ENCODE results near the gene TUSC2. TPM values are rescaled to one million over a fixed set of nuclear protein-coding genes. Genes with fewer than 3 reads are reported as not detected.

Gene TUSC2
- total RNA-seq, 1 donor from 2014 or later = 16.7 TPM

GRCh38 chr3:50355829-50356552 is 28.0 kb upstream of the TUSC2 start:
- no peak for FAIRE-seq
- DNase-seq (ENCODE audit: low spot score in 2 of 2) = no peak

GRCh38 chr3:50354850-50355249 is 26.8 kb upstream of the TUSC2 start:
- FAIRE-seq (no peak), DNase-seq (ENCODE audit: low spot score in 2 of 2) (no peak)

GRCh38 chr3:50354186-50354764 is 26.3 kb upstream of the TUSC2 start:
- FAIRE-seq (no peak), DNase-seq (ENCODE audit: low spot score in 2 of 2) (no peak)

- no peak for FAIRE-seq
- DNase-seq (ENCODE audit: low spot score in 2 of 2) = no peak
These were observed 25.4 kb upstream of the TUSC2 start for GRCh38 chr3:50353245-50354004.

- DNase-seq (ENCODE audit: low spot score in 2 of 2) (no peak), FAIRE-seq (no peak)
These were observed 24.8 kb upstream of the TUSC2 start for GRCh38 chr3:50352781-50353180.

- DNase-seq (ENCODE audit: low spot score in 2 of 2) = no peak
- FAIRE-seq = no peak
These were observed 23.3 kb upstream of the TUSC2 start for GRCh38 chr3:50351323-50351697.

GRCh38 chr3:50350527-50351322 is 22.7 kb upstream of the TUSC2 start, which contains the start of the genes CYB561D2 and NPRL2:
Gene CYB561D2 (plus strand): TSS chr3:50350862. CDS start chr3:50351434, 572 bp downstream.
Gene NPRL2 (minus strand): TSS chr3:50350775. CDS start chr3:50350652, 123 bp downstream.
- DNase-seq (ENCODE audit: low spot score in 2 of 2) = peak; percentile 95 to 98
- no peak for FAIRE-seq

GRCh38 chr3:50350213-50350526 is 22.1 kb upstream of the TUSC2 start:
- FAIRE-seq (no peak), DNase-seq (ENCODE audit: low spot score in 2 of 2) (no peak)

- FAIRE-seq (peak; percentile 15), DNase-seq (ENCODE audit: low spot score in 2 of 2) (peak; percentile 67 to 75)
These were observed 19.3 kb upstream of the TUSC2 start for GRCh38 chr3:50347187-50347813.

- DNase-seq (ENCODE audit: low spot score in 2 of 2) (peak in 1 of 2 donors; percentile 81), FAIRE-seq (no peak)
These were observed 17.7 kb upstream of the TUSC2 start, which contains the start of gene ZMYND10 for GRCh38 chr3:50345586-50346234. Gene ZMYND10 (minus strand): TSS chr3:50345732. CDS start chr3:50345579, 153 bp downstream.

GRCh38 chr3:50345008-50345407 is 17.0 kb upstream of the TUSC2 start:
- FAIRE-seq (no peak), DNase-seq (ENCODE audit: low spot score in 2 of 2) (no peak)

GRCh38 chr3:50342813-50343633 is 15.0 kb upstream of the TUSC2 start:
- no peak for FAIRE-seq
- DNase-seq (ENCODE audit: low spot score in 2 of 2) = no peak

GRCh38 chr3:50341996-50342650 is 14.1 kb upstream of the TUSC2 start:
- DNase-seq (ENCODE audit: low spot score in 2 of 2) = no peak
- FAIRE-seq = no peak

GRCh38 chr3:50341537-50341936 is 13.5 kb upstream of the TUSC2 start:
- DNase-seq (ENCODE audit: low spot score in 2 of 2) (no peak), FAIRE-seq (no peak)

GRCh38 chr3:50340448-50341329 is 12.7 kb upstream of the TUSC2 start, which contains the start of gene RASSF1:
Gene RASSF1 (minus strand): TSS chr3:50340836. CDS start chr3:50340805, 31 bp downstream.
- FAIRE-seq (no peak), DNase-seq (ENCODE audit: low spot score in 2 of 2) (no peak)

GRCh38 chr3:50340147-50340447 is 12.1 kb upstream of the TUSC2 start:
- DNase-seq (ENCODE audit: low spot score in 2 of 2) (no peak), FAIRE-seq (no peak)

GRCh38 chr3:50339485-50340146 is 11.6 kb upstream of the TUSC2 start:
- DNase-seq (ENCODE audit: low spot score in 2 of 2) (no peak), FAIRE-seq (no peak)

Measured in frontal cortex (tissue), 4 donors.